Activated CD8-positive, alpha-beta memory T cell treated with anti-CD3 and anti-CD28 coated beads, Interleukin-2, amount 10 ng/mL, durations not matched to agents 7 days and 5 days (primary cell): ENCODE data around the gene CGB5. TPM values are rescaled to one million over a fixed set of nuclear protein-coding genes. Genes with fewer than 3 reads are reported as not detected.
A peak's percentile ranks its signal among the peaks of the same experiment; 100 is the strongest.
"Not testable (repeated sequence)": the region's sequence is repeated elsewhere in the genome, so short reads cannot be mapped to it uniquely, and the experiment has no call there.

Experiments
- ATAC-seq: fragments of 150-1000 bp; cut with Tn5 transposase; one replicate; pipeline ENCODE4 v1.10.0; 2021; ENCODE audit warnings: moderate library complexity
- CTCF ChIA-PET: fragments of 350-600 bp; sonication (Branson Sonifier 250); formaldehyde crosslinking; loops from one replicate; lab custom pipeline; 2021; ENCODE audit warnings: antibody characterized with exemption; lab: Charles Lee
- DNase-seq: peaks from one replicate; pipeline ENCODE4 v3.0.0-alpha.2; 2020
- H3K27ac Mint-ChIP-seq: one replicate; pipeline ENCODE4 v1.8.0; 2021; ENCODE audit warnings: mild to moderate bottlenecking, mixed read lengths
- H3K27me3 Mint-ChIP-seq: one replicate; pipeline ENCODE4 v1.8.0; 2021; ENCODE audit warnings: mixed read lengths
- H3K36me3 Mint-ChIP-seq: one replicate; pipeline ENCODE4 v1.8.0; 2021; ENCODE audit warnings: mild to moderate bottlenecking, mixed read lengths
- H3K4me1 Mint-ChIP-seq: one replicate; pipeline ENCODE4 v1.8.0; 2021; ENCODE audit warnings: mixed read lengths
- H3K4me3 Mint-ChIP-seq: one replicate; pipeline ENCODE4 v1.8.0; 2021; ENCODE audit warnings: mild to moderate bottlenecking, moderate library complexity, mixed read lengths
- H3K9me3 Mint-ChIP-seq: one replicate; pipeline ENCODE4 v1.8.0; 2022; ENCODE audit warnings: low read depth, mixed read lengths
- total RNA-seq, 2 experiments: library from RNA; stranded (reverse); gene quantifications; one replicate each; pipeline ENCODE4 v1.2.3, GENCODE V29; 2021

Gene CGB5
- not detected for total RNA-seq

DNA sequence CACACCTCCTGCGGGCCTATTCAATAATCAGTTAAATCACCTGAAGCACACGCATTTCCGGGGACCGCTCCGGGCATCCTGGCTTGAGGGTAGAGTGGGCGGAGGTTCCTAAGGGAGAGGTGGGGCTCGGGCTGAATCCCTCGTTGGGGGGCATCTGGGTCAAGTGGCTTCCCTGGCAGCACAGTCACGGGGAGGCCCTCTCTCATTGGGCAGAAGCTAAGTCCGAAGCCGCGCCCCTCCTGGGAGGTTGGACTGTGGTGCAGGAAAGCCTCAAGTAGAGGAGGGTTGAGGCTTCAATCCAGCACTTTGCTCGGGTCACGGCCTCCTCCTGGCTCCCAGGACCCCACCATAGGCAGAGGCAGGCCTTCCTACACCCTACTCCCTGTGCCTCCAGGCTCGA is at the start of gene CGB5:
Gene CGB5, plus strand, starts transcription at position 301 of the 400 bp plus-strand sequence. CDS start 362 bp downstream, outside the sequence.
- ATAC-seq, H3K9me3 Mint-ChIP-seq, H3K4me1 Mint-ChIP-seq, H3K27me3 Mint-ChIP-seq, CTCF ChIA-PET, H3K27ac Mint-ChIP-seq, H3K4me3 Mint-ChIP-seq, H3K36me3 Mint-ChIP-seq, DNase-seq: not testable (repeated sequence)

DNA sequence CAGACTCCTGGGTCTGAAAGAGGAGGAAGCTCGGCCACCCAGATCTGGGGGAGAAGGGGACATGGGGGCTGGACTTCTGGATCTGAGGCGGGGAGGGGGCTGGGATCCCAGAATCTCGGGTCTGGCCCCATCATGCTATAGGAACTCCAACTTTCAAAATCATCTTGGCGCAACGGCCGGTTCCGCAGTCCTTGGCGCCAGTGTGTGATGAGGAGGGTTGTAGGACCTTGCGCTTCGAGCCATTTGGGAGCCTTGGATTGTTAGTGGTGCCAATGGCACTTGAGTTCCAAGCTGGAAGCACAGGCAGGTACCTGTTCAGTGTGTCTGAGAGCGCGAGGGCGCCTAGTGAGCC is 49.6 kb upstream of the CGB5 start:
- Mint-ChIP-seq H3K4me1 (peaks cover 41% of the 10 kb centered on the region), H3K9me3 (no peaks in the 10 kb centered on the region), H3K4me3 (peak overlapping the region; percentile 89), H3K27ac (peak overlapping the region; percentile 97), H3K27me3 (no peaks in the 10 kb centered on the region), H3K36me3 (peaks cover 17% of the 10 kb centered on the region)
- CTCF ChIA-PET, result interaction anchor here (0.8 to 4.1 kb wide), 40 partner anchors 10 to 646 kb away, joined by 3 to 45 read pairs (median 6); partner anchors contain the start of genes BAX, BCAT2, CA11 and CGB2
- DNase-seq, result no peak
- no peak for ATAC-seq

DNA sequence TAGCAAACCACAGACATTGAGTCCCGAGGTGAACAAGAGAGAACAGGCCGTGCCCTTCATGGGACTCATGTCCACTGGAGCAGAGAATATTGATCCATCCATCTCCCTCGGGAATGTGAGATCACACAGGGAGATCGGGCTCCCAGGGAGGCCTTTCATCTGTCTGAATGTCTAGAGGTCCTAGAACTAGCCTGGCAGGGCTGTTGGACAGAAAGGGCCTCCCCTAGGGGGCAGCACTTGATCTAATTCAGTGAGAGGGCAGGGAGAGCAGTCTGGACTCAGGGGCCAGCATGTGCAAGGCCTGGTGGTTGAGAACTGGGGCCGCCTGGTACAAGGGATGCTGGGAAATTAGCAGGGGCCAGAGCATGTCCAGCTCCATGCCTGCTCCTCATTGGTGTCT is 45.7 kb upstream of the CGB5 start:
- H3K27me3 Mint-ChIP-seq, result no peaks in the 10 kb centered on the region
- no peak overlapping the region for H3K4me3 Mint-ChIP-seq
- DNase-seq (peak; percentile 76), ATAC-seq (no peak)
- CTCF ChIA-PET, result interaction anchor here (1.1 to 5.7 kb wide), 9 partner anchors 11 to 201 kb away, joined by 4 to 47 read pairs (median 6); partner anchors contain the start of genes LHB and LIN7B
- peaks cover 24% of the 10 kb centered on the region for H3K36me3 Mint-ChIP-seq
- no peaks in the 10 kb centered on the region for H3K9me3 Mint-ChIP-seq
- no peak overlapping the region for H3K27ac Mint-ChIP-seq
- H3K4me1 Mint-ChIP-seq, result peaks cover 32% of the 10 kb centered on the region

DNA sequence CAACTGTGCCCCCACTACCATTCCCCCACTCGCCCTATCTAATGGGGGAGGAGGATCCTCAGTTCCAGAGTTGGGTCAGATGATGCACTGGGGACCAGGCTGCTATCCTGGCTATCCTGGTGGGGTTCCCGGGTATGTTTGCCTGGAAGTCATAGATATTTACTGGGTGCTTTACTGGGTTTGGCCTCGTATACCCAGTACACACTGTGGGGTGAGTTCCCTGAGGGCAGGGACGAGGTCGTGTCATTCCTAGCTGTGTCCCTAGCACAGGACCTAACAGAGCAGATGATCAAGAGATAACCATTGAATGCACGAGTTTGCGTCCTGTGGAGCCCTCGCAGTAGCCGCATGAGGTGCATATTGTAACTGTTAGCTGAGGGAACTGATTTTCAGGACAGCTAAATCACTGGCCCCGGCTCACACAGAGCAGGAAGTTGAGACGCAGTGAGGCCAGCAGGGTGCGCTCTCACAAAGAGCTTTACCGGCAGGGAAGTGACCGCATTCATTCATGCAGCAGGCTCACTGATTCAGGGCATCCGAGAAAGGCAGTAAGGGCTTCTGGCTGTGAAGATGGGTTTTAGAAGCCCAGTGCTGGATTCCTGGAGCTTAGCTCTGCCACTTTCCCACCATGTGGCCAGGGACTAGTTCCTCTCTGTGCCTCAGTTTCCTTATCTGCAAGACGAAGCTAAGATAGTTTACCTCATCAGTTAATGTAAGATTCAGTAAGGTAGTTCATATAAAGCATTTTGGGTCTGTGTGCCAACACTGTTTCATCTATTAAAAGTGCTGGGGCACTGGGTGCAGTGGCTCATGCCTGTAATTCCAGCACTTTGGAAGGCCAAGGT is 43.9 kb upstream of the CGB5 start:
- Mint-ChIP-seq H3K27me3 (no peaks in the 10 kb centered on the region), H3K27ac (no peak overlapping the region), H3K4me1 (peaks cover 25% of the 10 kb centered on the region), H3K4me3 (no peak overlapping the region), H3K9me3 (no peaks in the 10 kb centered on the region), H3K36me3 (peaks cover 27% of the 10 kb centered on the region)
- CTCF ChIA-PET, result interaction anchor here (0.6 to 5.7 kb wide), 19 partner anchors 9 to 322 kb away, joined by 3 to 47 read pairs (median 5); partner anchors contain the start of genes DHDH, LHB and LIN7B
- DNase-seq, result peak; percentile 81
- peak; percentile 84 for ATAC-seq

DNA sequence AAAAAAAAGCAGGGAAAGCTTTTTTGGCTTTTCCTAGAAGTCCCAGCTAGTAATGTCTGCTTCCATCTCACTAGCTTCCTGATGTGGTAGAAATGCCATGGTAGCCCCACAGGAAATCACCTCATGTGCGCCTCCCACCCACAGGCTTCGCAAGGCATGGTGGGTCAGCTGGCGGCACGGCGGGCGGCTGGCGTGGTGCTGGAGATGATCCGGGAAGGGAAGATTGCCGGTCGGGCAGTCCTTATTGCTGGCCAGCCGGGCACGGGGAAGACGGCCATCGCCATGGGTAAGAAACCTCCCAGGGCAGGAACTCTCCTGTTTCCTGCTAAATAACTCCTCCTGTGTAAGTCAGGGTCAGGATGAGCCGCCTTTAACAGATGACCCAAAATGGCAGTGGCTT is 39.5 kb upstream of the CGB5 start:
- DNase-seq, result no peak
- Mint-ChIP-seq H3K4me1 (peaks cover 6% of the 10 kb centered on the region), H3K9me3 (no peaks in the 10 kb centered on the region), H3K27ac (no peak overlapping the region), H3K36me3 (peaks cover 33% of the 10 kb centered on the region), H3K27me3 (no peaks in the 10 kb centered on the region), H3K4me3 (no peak overlapping the region)
- CTCF ChIA-PET, result interaction anchor here (0.7 to 2.8 kb wide), 2 partner anchors 11 to 14 kb away, joined by 4 to 10 read pairs; partner anchors contain the start of genes GYS1 and RUVBL2
- no peak for ATAC-seq

DNA sequence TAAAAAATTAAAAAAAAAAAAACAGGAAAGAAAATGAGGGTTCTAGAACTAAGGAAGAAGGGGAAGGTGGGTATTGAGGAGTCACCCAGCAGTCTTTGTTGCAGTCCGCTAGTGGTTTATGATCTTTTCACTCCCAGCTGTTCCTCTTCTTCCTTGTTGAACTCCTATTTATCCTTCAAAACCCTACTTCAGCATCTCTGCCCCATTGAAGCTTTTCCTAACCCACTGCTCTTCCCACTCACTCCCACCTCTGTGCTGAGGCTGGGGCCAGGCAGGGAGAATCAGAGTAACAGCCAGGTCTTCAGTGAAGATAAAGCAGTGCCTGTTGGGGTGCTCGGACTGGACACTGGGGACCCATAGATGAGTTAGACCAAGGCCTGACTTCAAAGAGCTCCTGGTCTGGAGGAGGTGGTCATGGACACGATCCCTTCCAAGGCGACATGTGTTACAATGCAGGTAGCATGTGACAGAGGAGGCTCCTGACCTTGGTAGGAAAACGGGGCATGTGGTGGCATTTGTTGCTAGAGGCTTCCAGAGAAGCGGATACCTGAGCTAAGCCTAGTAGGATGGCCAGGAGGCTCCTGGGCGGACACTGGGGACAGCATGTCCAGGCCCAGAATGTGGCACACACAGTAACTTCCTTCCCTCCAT is 38.6 kb upstream of the CGB5 start:
- H3K27ac Mint-ChIP-seq, result no peak overlapping the region
- CTCF ChIA-PET, result interaction anchor here (2.8 kb wide), 1 partner anchor 12 kb away, joined by 10 read pairs; the partner anchor contains the start of genes GYS1 and RUVBL2

DNA sequence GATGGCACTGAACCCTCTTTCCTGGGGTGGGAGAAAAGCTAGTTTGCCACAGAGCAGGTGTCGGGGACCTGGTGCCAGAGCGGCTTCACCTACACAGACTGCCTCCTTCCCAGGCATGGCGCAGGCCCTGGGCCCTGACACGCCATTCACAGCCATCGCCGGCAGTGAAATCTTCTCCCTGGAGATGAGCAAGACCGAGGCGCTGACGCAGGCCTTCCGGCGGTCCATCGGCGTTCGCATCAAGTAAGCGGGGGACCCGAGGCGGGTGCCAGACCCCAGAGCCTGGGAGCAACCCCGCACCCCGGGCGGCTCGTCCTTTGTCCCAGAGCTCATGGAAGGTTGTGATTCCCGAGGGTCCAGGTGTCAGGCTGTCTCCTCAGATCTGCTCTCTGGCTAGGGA is 36.7 kb upstream of the CGB5 start:
- no peak for ATAC-seq
- Mint-ChIP-seq H3K9me3 (no peaks in the 10 kb centered on the region), H3K4me3 (no peak overlapping the region), H3K27me3 (no peaks in the 10 kb centered on the region), H3K27ac (no peak overlapping the region), H3K4me1 (no peaks in the 10 kb centered on the region), H3K36me3 (peaks cover 28% of the 10 kb centered on the region)
- DNase-seq, result no peak
- CTCF ChIA-PET, result interaction anchor here (2.0 to 4.1 kb wide), 2 partner anchors 8 to 108 kb away, joined by 4 to 25 read pairs; partner anchors contain the start of gene LIN7B

More for the DNA sequence above, 38.6 kb upstream of the CGB5 start:
- H3K4me3 Mint-ChIP-seq, result no peak overlapping the region
- no peaks in the 10 kb centered on the region for H3K9me3 Mint-ChIP-seq
- H3K27me3 Mint-ChIP-seq, result no peaks in the 10 kb centered on the region
- DNase-seq (no peak), ATAC-seq (no peak)
- peaks cover 27% of the 10 kb centered on the region for H3K36me3 Mint-ChIP-seq
- no peaks in the 10 kb centered on the region for H3K4me1 Mint-ChIP-seq

DNA sequence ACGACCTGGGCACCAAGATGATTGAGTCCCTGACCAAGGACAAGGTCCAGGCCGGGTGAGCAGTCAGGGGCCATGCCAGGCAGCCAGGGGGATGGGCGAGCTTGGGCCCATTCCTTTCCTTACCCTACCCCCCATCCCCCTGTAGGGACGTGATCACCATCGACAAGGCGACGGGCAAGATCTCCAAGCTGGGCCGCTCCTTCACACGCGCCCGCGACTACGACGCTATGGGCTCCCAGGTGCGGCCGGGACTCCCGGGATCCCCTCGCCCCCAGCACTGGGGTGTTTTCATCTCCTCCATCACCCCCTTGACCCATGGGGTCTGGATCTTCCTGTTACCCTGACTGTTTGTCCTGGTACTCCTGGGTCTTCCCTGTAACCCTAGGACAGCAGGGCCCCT is 33.8 kb upstream of the CGB5 start:
- Mint-ChIP-seq H3K4me1 (no peaks in the 10 kb centered on the region), H3K27me3 (no peaks in the 10 kb centered on the region), H3K4me3 (no peak overlapping the region), H3K27ac (no peak overlapping the region), H3K9me3 (no peaks in the 10 kb centered on the region), H3K36me3 (peaks cover 25% of the 10 kb centered on the region)
- CTCF ChIA-PET, result interaction anchor here (0.8 to 4.1 kb wide), 5 partner anchors 8 to 271 kb away, joined by 3 to 25 read pairs (median 4); partner anchors contain the start of genes GYS1 and RUVBL2
- no peak for DNase-seq
- ATAC-seq, result no peak

DNA sequence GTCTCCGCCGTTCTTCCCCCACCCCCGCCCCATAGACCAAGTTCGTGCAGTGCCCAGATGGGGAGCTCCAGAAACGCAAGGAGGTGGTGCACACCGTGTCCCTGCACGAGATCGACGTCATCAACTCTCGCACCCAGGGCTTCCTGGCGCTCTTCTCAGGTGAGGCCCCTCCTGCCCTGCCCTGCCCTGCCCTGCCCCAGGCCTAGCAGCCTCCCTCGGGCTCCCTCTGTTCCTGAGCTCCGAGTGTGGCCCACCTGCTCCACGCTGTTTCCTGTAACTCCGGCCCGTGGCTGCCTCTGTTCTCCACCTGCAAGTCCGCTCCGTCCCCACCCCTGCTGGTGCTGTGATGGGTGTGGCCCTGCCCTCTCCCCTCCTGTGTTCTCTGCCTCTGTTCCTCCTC is 33.2 kb upstream of the CGB5 start:
- no peak for DNase-seq
- Mint-ChIP-seq H3K27ac (no peak overlapping the region), H3K4me1 (no peaks in the 10 kb centered on the region), H3K27me3 (no peaks in the 10 kb centered on the region), H3K4me3 (no peak overlapping the region), H3K36me3 (peaks cover 19% of the 10 kb centered on the region), H3K9me3 (no peaks in the 10 kb centered on the region)
- no peak for ATAC-seq
- CTCF ChIA-PET, result interaction anchor here (0.8 to 4.1 kb wide), 3 partner anchors 12 to 272 kb away, joined by 3 to 25 read pairs (median 4); no protein-coding TSS in a partner anchor

DNA sequence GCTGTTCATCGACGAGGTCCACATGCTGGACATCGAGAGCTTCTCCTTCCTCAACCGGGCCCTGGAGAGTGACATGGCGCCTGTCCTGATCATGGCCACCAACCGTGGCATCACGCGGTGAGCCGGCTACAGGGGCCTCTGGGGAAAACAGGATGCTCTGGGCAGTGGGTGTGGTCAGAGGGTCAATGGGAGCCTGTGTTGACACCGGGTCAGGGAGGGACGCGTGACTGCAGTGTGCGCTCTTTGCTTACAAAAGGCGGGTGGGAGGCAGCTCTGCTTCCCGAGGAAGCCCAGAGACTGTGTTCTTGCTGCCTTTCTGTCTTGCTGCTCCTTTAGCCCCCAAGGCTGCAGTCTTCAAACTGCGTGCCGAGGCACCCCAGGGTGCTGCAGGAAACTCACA is 32.5 kb upstream of the CGB5 start:
- DNase-seq (no peak), ATAC-seq (no peak)
- H3K27ac Mint-ChIP-seq, result no peak overlapping the region
- no peaks in the 10 kb centered on the region for H3K9me3 Mint-ChIP-seq
- H3K4me1 Mint-ChIP-seq, result no peaks in the 10 kb centered on the region
- H3K36me3 Mint-ChIP-seq, result peaks cover 18% of the 10 kb centered on the region
- CTCF ChIA-PET, result interaction anchor here (1.3 kb wide), 1 partner anchor 45 kb away, joined by 3 read pairs; no protein-coding TSS in a partner anchor
- no peaks in the 10 kb centered on the region for H3K27me3 Mint-ChIP-seq
- H3K4me3 Mint-ChIP-seq, result no peak overlapping the region

DNA sequence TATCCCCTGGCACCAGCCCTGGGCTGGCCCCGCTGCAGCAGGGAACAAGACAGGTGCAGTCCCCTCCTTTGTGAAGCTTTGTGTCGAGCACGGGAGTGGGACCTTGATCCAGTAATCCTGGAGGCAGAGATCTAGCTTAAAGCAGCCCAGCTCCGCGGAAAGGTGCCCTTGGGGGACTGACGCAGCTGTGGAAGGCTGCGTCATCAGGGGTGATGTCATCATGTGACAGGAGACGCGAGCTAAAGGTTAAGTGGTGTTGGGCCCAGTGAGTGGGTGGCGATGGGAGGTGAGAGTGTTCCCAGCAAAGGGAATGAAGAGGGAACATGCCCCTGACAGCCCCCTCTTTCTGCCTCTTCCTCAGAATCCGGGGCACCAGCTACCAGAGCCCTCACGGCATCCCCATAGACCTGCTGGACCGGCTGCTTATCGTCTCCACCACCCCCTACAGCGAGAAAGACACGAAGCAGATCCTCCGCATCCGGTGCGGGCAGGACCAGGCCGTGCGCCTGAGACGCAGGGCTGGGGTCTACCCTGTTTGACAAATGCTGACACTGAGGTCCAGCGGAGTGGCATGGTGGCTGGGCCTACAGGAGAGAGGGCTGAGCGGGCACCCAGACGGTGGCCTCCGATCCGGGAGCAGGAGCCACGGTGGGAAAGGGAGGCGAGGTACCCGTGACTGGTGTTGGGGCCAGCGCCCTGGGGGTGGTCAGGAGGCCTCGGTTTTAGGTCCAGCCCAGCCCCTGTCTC is 29.4 kb upstream of the CGB5 start:
- CTCF ChIA-PET, result interaction anchor here (1.3 to 2.6 kb wide), 2 partner anchors 14 to 21 kb away, joined by 4 to 14 read pairs; partner anchors contain the start of genes GYS1 and RUVBL2
- Mint-ChIP-seq H3K27me3 (peaks cover 4% of the 10 kb centered on the region), H3K27ac (no peak overlapping the region), H3K4me1 (peaks cover 14% of the 10 kb centered on the region), H3K4me3 (no peak overlapping the region), H3K9me3 (no peaks in the 10 kb centered on the region), H3K36me3 (peaks cover 11% of the 10 kb centered on the region)
- ATAC-seq (no peak), DNase-seq (no peak)

DNA sequence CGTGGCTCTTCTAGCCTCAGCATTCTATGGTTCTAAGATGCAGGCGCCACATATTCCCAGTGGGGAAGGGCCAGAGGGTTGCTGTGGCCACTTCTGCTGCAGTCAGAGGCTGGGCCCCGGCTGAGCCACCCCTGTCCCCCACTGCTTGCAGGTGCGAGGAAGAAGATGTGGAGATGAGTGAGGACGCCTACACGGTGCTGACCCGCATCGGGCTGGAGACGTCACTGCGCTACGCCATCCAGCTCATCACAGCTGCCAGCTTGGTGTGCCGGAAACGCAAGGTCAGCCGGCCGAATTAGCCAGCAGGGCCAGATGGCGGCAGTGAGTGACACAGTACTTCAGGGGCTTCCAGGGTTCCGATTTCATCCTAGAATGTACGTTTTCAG is 28.8 kb upstream of the CGB5 start:
- CTCF ChIA-PET, result no interaction called here
- ATAC-seq, result no peak

More for the DNA sequence above, 28.8 kb upstream of the CGB5 start:
- no peak for DNase-seq
- peaks cover 6% of the 10 kb centered on the region for H3K27me3 Mint-ChIP-seq
- no peak overlapping the region for H3K4me3 Mint-ChIP-seq
- peaks cover 9% of the 10 kb centered on the region for H3K36me3 Mint-ChIP-seq
- H3K4me1 Mint-ChIP-seq, result peaks cover 15% of the 10 kb centered on the region
- no peaks in the 10 kb centered on the region for H3K9me3 Mint-ChIP-seq
- H3K27ac Mint-ChIP-seq, result no peak overlapping the region
